ENCODE data around the gene TBC1D8B. TPM values are rescaled to one million over a fixed set of nuclear protein-coding genes. Genes with fewer than 3 reads are reported as not detected.

TBC1D8B gene
- total and polyA plus RNA-seq, 9 of the 15 experiments (the other 6 are each of a cell fraction or from before 2014, with no cell fraction given) = 0.04 to 0.36 (median 0.10) TPM; not detected in 1

DNA sequence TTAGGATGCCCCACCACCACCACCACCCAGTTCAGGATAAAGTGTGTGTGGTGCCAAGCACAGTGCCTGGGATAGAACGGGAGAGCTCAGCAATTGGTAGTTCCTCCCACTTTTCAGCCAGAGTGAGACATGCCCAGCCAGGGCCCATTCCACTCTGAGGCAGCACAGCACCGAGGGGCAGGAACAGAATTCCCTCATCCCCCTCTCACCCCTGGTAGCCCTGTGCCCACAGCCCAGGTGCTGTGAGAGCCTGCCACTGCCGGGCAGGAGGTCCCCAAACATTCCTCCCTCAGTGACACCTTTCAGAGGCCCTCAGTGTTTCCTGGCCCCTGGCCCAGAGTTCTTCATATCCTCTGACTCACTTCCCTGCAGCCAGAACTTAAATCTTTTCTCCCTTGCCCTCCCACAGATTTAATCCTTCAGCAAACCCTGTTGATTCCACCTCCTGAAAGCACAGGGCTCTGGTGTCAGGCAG lies 92.5 kb downstream of the TBC1D8B start:
- H4K20me1 ChIP-seq (replicated peaks; ENCODE audit: control insufficient read depth, insufficient read depth, low read length) = no peaks in the 10 kb centered on the region; the same call in 1 of the 2 replicates
- 0% methylated on average over 2 of the region's 3 CpGs for WGBS (ENCODE audit: insufficient coverage, low coverage, missing lambda C conversion rate)
- no peak for FAIRE-seq
- H3K27ac ChIP-seq (ENCODE audit: extremely low read depth, low read depth, low read length) = no peak overlapping the region
- no peak overlapping the region for H2AFZ ChIP-seq (ENCODE audit: low read depth, low read length)
- in situ Hi-C loops (cut with MboI) = loop anchor here (25.0 kb wide), 1 partner anchor 992 kb away; no protein-coding TSS in a partner anchor
- no peak overlapping the region for H3K4me2 ChIP-seq (ENCODE audit: insufficient read depth, low read length)
- no peaks in the 10 kb centered on the region for H3K79me2 ChIP-seq (ENCODE audit: control insufficient read depth, insufficient read depth, low read length)
- no TSS peak for BruUV-seq (replicated peaks)
- H3K9ac ChIP-seq (ENCODE audit: insufficient read depth in 1 of 2, low read depth in 2 of 2, low read length in 2 of 2) = no peak overlapping the region
- no peaks in the 10 kb centered on the region for H3K27me3 ChIP-seq (ENCODE audit: control insufficient read depth in 2 of 2, insufficient read depth in 2 of 2, low read length in 2 of 2)
- ChIA-PET CTCF (ENCODE audit: low intra/inter-chr PET ratio) (interaction anchor here (0.7 kb wide), 1 partner anchor 58 kb away, joined by 3 read pairs; no protein-coding TSS in a partner anchor), POLR2A (no interaction called here)
- H3K9me3 ChIP-seq (replicated peaks; ENCODE audit: control insufficient read depth, insufficient read depth, low read depth, low read length) = no peaks in the 10 kb centered on the region
- no peak overlapping the region for H3K4me3 ChIP-seq
- DNase-seq (ENCODE audit: extremely low read depth in 1 of 4, low spot score in 3 of 4) = no peak
- H3K36me3 ChIP-seq (ENCODE audit: control insufficient read depth, insufficient read depth, low read length) = no peaks in the 10 kb centered on the region
- intact Hi-C loops (cut with micrococcal nuclease) = loop anchor here (2.0 to 10.0 kb wide), 6 partner anchors 58 to 997 kb away; partner anchors contain the start of genes NCBP2L and TSC22D3
- no peaks in the 10 kb centered on the region for H3K4me1 ChIP-seq (replicated peaks in 1 of 2; ENCODE audit: control insufficient read depth in 2 of 2, insufficient read depth in 2 of 2, low read length in 2 of 2)
- H3K9me1 ChIP-seq (ENCODE audit: control insufficient read depth, insufficient read depth, low read length) = no peaks in the 10 kb centered on the region
- ATAC-seq = no peak; the same call in 2 of the 3 replicates
- no peak for TF ChIP-seq RFX1 (IDR thresholded peaks at IDR 0.05)
- TF ChIP-seq YY1 (IDR thresholded peaks at IDR 0.05; ENCODE audit: borderline replicate concordance in 1 of 3, control insufficient read depth in 1 of 3, extremely low read depth in 1 of 3, insufficient read depth in 3 of 3, insufficient read length in 1 of 3, insufficient replicate concordance in 2 of 3, low read depth in 1 of 3, low read length in 2 of 3) = no peak
- no peak for TF ChIP-seq SMARCB1 (IDR thresholded peaks at IDR 0.05; ENCODE audit: insufficient read length, low read depth)
- TF ChIP-seq ATF1 (CRISPR knock-in tag; IDR thresholded peaks at IDR 0.05) = no peak
- TF ChIP-seq ATF1 (tag; IDR thresholded peaks at IDR 0.05) = no peak
- TF ChIP-seq CHCHD3 (CRISPR knock-in tag; IDR thresholded peaks at IDR 0.05) = no peak
- TF ChIP-seq ZNF699 (CRISPR knock-in tag; IDR thresholded peaks at IDR 0.05; ENCODE audit: insufficient replicate concordance) = no peak
- TF ChIP-seq, protein P1, sequence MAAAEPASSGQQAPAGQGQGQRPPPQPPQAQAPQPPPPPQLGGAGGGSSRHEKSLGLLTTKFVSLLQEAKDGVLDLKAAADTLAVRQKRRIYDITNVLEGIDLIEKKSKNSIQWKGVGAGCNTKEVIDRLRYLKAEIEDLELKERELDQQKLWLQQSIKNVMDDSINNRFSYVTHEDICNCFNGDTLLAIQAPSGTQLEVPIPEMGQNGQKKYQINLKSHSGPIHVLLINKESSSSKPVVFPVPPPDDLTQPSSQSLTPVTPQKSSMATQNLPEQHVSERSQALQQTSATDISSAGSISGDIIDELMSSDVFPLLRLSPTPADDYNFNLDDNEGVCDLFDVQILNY (CRISPR knock-in tag; IDR thresholded peaks at IDR 0.05) = no peak
- no peak for TF ChIP-seq HLTF (IDR thresholded peaks at IDR 0.05)
- TF ChIP-seq TAF15 (IDR thresholded peaks at IDR 0.05; ENCODE audit: low read depth, low read length) = no peak
- no peak for TF ChIP-seq ARNT (IDR thresholded peaks at IDR 0.05)
- no peak for TF ChIP-seq GTF2A2 (tag; IDR thresholded peaks at IDR 0.05)
- TF ChIP-seq, protein P2, sequence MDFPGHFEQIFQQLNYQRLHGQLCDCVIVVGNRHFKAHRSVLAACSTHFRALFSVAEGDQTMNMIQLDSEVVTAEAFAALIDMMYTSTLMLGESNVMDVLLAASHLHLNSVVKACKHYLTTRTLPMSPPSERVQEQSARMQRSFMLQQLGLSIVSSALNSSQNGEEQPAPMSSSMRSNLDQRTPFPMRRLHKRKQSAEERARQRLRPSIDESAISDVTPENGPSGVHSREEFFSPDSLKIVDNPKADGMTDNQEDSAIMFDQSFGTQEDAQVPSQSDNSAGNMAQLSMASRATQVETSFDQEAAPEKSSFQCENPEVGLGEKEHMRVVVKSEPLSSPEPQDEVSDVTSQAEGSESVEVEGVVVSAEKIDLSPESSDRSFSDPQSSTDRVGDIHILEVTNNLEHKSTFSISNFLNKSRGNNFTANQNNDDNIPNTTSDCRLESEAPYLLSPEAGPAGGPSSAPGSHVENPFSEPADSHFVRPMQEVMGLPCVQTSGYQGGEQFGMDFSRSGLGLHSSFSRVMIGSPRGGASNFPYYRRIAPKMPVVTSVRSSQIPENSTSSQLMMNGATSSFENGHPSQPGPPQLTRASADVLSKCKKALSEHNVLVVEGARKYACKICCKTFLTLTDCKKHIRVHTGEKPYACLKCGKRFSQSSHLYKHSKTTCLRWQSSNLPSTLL (IDR thresholded peaks at IDR 0.05) = no peak
- TF ChIP-seq, protein P3, sequence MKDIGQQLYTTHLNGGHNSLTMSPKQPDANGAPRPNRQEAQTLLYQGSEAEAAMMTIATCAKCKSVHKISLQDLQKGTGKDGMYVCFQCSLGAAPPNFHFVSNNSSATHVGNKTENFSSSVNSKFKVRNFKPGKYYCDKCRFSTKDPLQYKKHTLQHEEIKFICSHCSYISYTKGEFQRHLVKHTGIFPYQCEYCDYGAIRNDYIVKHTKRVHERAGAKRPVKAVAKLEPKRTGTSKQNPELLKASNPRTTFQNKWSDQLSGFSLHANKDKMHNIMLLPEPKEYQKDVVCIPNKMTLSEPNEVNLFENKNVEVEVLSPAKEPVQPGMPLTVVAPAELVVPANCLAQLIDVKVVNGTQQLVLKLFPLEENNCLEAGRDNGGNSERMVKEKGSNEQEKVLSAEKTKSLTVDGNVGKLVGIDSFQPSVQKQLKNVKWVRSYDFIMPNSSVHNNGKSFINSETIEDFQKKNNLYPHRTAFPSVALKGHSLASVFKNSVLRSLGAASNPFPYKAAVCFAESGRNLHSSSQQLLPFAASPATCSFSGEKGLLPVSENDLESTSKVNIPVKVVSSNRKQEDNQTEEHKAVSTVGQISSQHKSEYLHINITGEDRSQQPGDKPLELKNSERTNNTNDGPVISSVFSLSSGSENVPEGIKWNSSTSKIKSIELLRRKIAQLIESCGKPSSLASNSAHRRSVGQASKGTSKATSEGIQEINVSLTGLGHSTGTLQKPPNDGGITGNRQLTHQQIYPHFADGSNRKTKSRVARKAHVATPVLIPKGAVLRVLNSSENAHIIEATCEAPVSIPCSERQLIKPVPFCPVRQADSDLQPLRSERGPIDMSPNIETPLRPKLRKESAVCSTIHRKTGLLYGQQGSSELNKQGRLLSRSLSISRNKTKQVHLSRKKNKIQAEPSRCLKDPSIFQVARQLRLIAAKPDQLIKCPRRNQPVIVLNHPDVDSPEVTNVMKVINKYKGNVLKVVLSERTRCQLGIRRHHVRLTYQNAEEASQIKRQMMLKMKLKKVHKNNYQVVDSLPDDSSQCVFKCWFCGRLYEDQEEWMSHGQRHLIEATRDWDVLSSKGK (CRISPR knock-in tag; IDR thresholded peaks at IDR 0.05) = no peak
- no peak for TF ChIP-seq ZNF707 (CRISPR knock-in tag; conservative IDR thresholded peaks at IDR 0.05)
